Activated CD8-positive, alpha-beta memory T cell treated with anti-CD3 and anti-CD28 coated beads, Interleukin-2, amount 10 ng/mL, durations not matched to agents 7 days and 5 days (primary cell): ENCODE data around the gene ST6GALNAC1. TPM values are rescaled to one million over a fixed set of nuclear protein-coding genes. Genes with fewer than 3 reads are reported as not detected.
"Not testable (repeated sequence)": the region's sequence is repeated elsewhere in the genome, so short reads cannot be mapped to it uniquely, and the experiment has no call there.

Source experiments
- ATAC-seq: fragments of 150-1000 bp; cut with Tn5 transposase; one replicate; pipeline ENCODE4 v1.10.0; 2021; ENCODE audit warnings: moderate library complexity
- CTCF ChIA-PET: fragments of 350-600 bp; sonication (Branson Sonifier 250); formaldehyde crosslinking; loops from one replicate; lab custom pipeline; 2021; ENCODE audit warnings: antibody characterized with exemption; lab: Charles Lee
- DNase-seq: peaks from one replicate; pipeline ENCODE4 v3.0.0-alpha.2; 2020
- H3K27ac Mint-ChIP-seq: one replicate; pipeline ENCODE4 v1.8.0; 2021; ENCODE audit warnings: mild to moderate bottlenecking, mixed read lengths
- H3K27me3 Mint-ChIP-seq: one replicate; pipeline ENCODE4 v1.8.0; 2021; ENCODE audit warnings: mixed read lengths
- H3K36me3 Mint-ChIP-seq: one replicate; pipeline ENCODE4 v1.8.0; 2021; ENCODE audit warnings: mild to moderate bottlenecking, mixed read lengths
- H3K4me1 Mint-ChIP-seq: one replicate; pipeline ENCODE4 v1.8.0; 2021; ENCODE audit warnings: mixed read lengths
- H3K4me3 Mint-ChIP-seq: one replicate; pipeline ENCODE4 v1.8.0; 2021; ENCODE audit warnings: mild to moderate bottlenecking, moderate library complexity, mixed read lengths
- H3K9me3 Mint-ChIP-seq: one replicate; pipeline ENCODE4 v1.8.0; 2022; ENCODE audit warnings: low read depth, mixed read lengths
- total RNA-seq, 2 experiments: library from RNA; stranded (reverse); gene quantifications; one replicate each; pipeline ENCODE4 v1.2.3, GENCODE V29; 2021

Gene ST6GALNAC1
- total RNA-seq, 2 experiments from 2014 or later = not detected

GRCh38 chr17:76633628-76634328 is 9.8 kb downstream of the ST6GALNAC1 start:
- no peaks in the 10 kb centered on the region for H3K9me3 Mint-ChIP-seq
- peaks cover 20% of the 10 kb centered on the region for H3K27me3 Mint-ChIP-seq
- H3K4me1 Mint-ChIP-seq = no peaks in the 10 kb centered on the region
- no peak overlapping the region for H3K27ac Mint-ChIP-seq
- no peaks in the 10 kb centered on the region for H3K36me3 Mint-ChIP-seq
- DNase-seq (no peak), ATAC-seq (no peak)
- no peak overlapping the region for H3K4me3 Mint-ChIP-seq
- CTCF ChIA-PET = interaction anchor here (0.7 to 4.1 kb wide), 2 partner anchors 10 to 48 kb away, joined by 3 to 15 read pairs; no protein-coding TSS in a partner anchor

- no peaks in the 10 kb centered on the region for H3K4me1 Mint-ChIP-seq
Observed at GRCh38 chr17:76631821-76632565, 11.6 kb downstream of the ST6GALNAC1 start.

GRCh38 chr17:76630151-76630550 is 13.4 kb downstream of the ST6GALNAC1 start:
- ATAC-seq (no peak), DNase-seq (no peak)
- no peak overlapping the region for H3K27ac Mint-ChIP-seq
- H3K27me3 Mint-ChIP-seq = peaks cover 9% of the 10 kb centered on the region
- H3K9me3 Mint-ChIP-seq = no peaks in the 10 kb centered on the region
- no peak overlapping the region for H3K4me3 Mint-ChIP-seq
- no peaks in the 10 kb centered on the region for H3K4me1 Mint-ChIP-seq
- H3K36me3 Mint-ChIP-seq = no peaks in the 10 kb centered on the region
- CTCF ChIA-PET = no interaction called here

More at GRCh38 chr17:76631821-76632565, 11.6 kb downstream of the ST6GALNAC1 start:
- DNase-seq = no peak
- Mint-ChIP-seq H3K36me3 (no peaks in the 10 kb centered on the region), H3K9me3 (no peaks in the 10 kb centered on the region), H3K27me3 (peaks cover 16% of the 10 kb centered on the region), H3K27ac (no peak overlapping the region), H3K4me3 (no peak overlapping the region)
- CTCF ChIA-PET = interaction anchor here (4.1 kb wide), 1 partner anchor 9 kb away, joined by 15 read pairs; no protein-coding TSS in a partner anchor
- peak; percentile 39 for ATAC-seq

- CTCF ChIA-PET = interaction anchor here (7.2 kb wide), 1 partner anchor 104 kb away, joined by 106 read pairs; no protein-coding TSS in a partner anchor
- H3K9me3 Mint-ChIP-seq = no peaks in the 10 kb centered on the region
- no peak for ATAC-seq
- H3K27me3 Mint-ChIP-seq = peaks cover 16% of the 10 kb centered on the region
- H3K4me1 Mint-ChIP-seq = peaks cover 5% of the 10 kb centered on the region
- H3K27ac Mint-ChIP-seq = no peak overlapping the region
- H3K36me3 Mint-ChIP-seq = no peaks in the 10 kb centered on the region
- DNase-seq = no peak
- H3K4me3 Mint-ChIP-seq = no peak overlapping the region
Observed at GRCh38 chr17:76627510-76627909, 16.0 kb downstream of the ST6GALNAC1 start.

GRCh38 chr17:76626442-76626841 is 17.1 kb downstream of the ST6GALNAC1 start:
- Mint-ChIP-seq H3K27me3 (peaks cover 16% of the 10 kb centered on the region), H3K4me1 (peaks cover 5% of the 10 kb centered on the region), H3K4me3 (no peak overlapping the region), H3K36me3 (no peaks in the 10 kb centered on the region), H3K9me3 (no peaks in the 10 kb centered on the region), H3K27ac (no peak overlapping the region)
- DNase-seq = no peak
- ATAC-seq = no peak
- CTCF ChIA-PET = interaction anchor here (4.3 to 7.2 kb wide), 2 partner anchors 69 to 103 kb away, joined by 61 to 106 read pairs; no protein-coding TSS in a partner anchor

GRCh38 chr17:76625496-76625895 is 18.1 kb downstream of the ST6GALNAC1 start:
- Mint-ChIP-seq H3K27me3 (peaks cover 16% of the 10 kb centered on the region), H3K9me3 (no peaks in the 10 kb centered on the region), H3K4me1 (peaks cover 5% of the 10 kb centered on the region), H3K36me3 (no peaks in the 10 kb centered on the region), H3K27ac (no peak overlapping the region), H3K4me3 (no peak overlapping the region)
- DNase-seq (no peak), ATAC-seq (no peak)
- CTCF ChIA-PET = interaction anchor here (0.8 to 7.2 kb wide), 7 partner anchors 27 to 102 kb away, joined by 3 to 106 read pairs (median 15); no protein-coding TSS in a partner anchor

GRCh38 chr17:76623271-76624146 is 20.0 kb downstream of the ST6GALNAC1 start:
- Mint-ChIP-seq H3K4me3 (no peak overlapping the region), H3K36me3 (no peaks in the 10 kb centered on the region), H3K27ac (no peak overlapping the region), H3K9me3 (no peaks in the 10 kb centered on the region), H3K4me1 (peaks cover 5% of the 10 kb centered on the region), H3K27me3 (peaks cover 19% of the 10 kb centered on the region)
- CTCF ChIA-PET = interaction anchor here (0.5 to 7.2 kb wide), 61 partner anchors 8 to 321 kb away, joined by 3 to 106 read pairs (median 4); partner anchors contain the start of genes AANAT, ST6GALNAC1 and UBE2O
- ATAC-seq = peak; percentile 95
- peak; percentile 80 for DNase-seq

- DNase-seq (no peak), ATAC-seq (no peak)
- CTCF ChIA-PET = interaction anchor here (1.6 kb wide), 1 partner anchor 95 kb away, joined by 4 read pairs; no protein-coding TSS in a partner anchor
- Mint-ChIP-seq H3K4me1 (peaks cover 7% of the 10 kb centered on the region), H3K36me3 (no peaks in the 10 kb centered on the region), H3K9me3 (no peaks in the 10 kb centered on the region), H3K27ac (no peak overlapping the region), H3K4me3 (no peak overlapping the region), H3K27me3 (peaks cover 4% of the 10 kb centered on the region)
Observed at GRCh38 chr17:76617838-76618237, 25.7 kb downstream of the ST6GALNAC1 start.

- peaks cover 7% of the 10 kb centered on the region for H3K4me1 Mint-ChIP-seq
- no peak overlapping the region for H3K4me3 Mint-ChIP-seq
- ATAC-seq = no peak
- no peaks in the 10 kb centered on the region for H3K9me3 Mint-ChIP-seq
- peaks cover 3% of the 10 kb centered on the region for H3K27me3 Mint-ChIP-seq
- CTCF ChIA-PET = interaction anchor here (0.7 to 2.1 kb wide), 5 partner anchors 9 to 92 kb away, joined by 3 to 6 read pairs (median 5); no protein-coding TSS in a partner anchor
- H3K36me3 Mint-ChIP-seq = no peaks in the 10 kb centered on the region
- no peak for DNase-seq
- H3K27ac Mint-ChIP-seq = no peak overlapping the region
Observed at GRCh38 chr17:76614912-76615617, 28.5 kb downstream of the ST6GALNAC1 start.

- peak; percentile 12 for ATAC-seq
- CTCF ChIA-PET = interaction anchor here (1.0 to 1.5 kb wide), 4 partner anchors 10 to 67 kb away, joined by 3 to 6 read pairs (median 4); no protein-coding TSS in a partner anchor
- not testable (repeated sequence) for H3K4me3 Mint-ChIP-seq, DNase-seq, H3K27ac Mint-ChIP-seq, H3K9me3 Mint-ChIP-seq, H3K27me3 Mint-ChIP-seq, H3K36me3 Mint-ChIP-seq, H3K4me1 Mint-ChIP-seq
Observed at GRCh38 chr17:76614064-76614759, 29.3 kb downstream of the ST6GALNAC1 start.

- Mint-ChIP-seq H3K4me3 (no peak overlapping the region), H3K27me3 (no peaks in the 10 kb centered on the region), H3K9me3 (no peaks in the 10 kb centered on the region), H3K36me3 (no peaks in the 10 kb centered on the region), H3K4me1 (peaks cover 7% of the 10 kb centered on the region), H3K27ac (no peak overlapping the region)
- CTCF ChIA-PET = interaction anchor here (1.0 to 2.6 kb wide), 6 partner anchors 10 to 599 kb away, joined by 3 to 14 read pairs (median 4); no protein-coding TSS in a partner anchor
- no peak for DNase-seq
- no peak for ATAC-seq
Observed at GRCh38 chr17:76612977-76613851, 30.3 kb downstream of the ST6GALNAC1 start.
